Gastroesophageal sphincter (tissue), 3 donors: ENCODE results near the gene SMPD3.

ENCODE experiments used
- CTCF ChIP-seq, 4 experiments: fragments of 200-600 bp in 2 of 4; fragments of 450-650 bp in 2 of 4; sonication (generic) in 1 of 4; IDR thresholded peaks; one replicate each; pipeline ENCODE4 v1.5.1; 2017 to 2019; ENCODE audit warnings: antibody characterized with exemption in 4 of 4, mild to moderate bottlenecking in 2 of 4, moderate library complexity in 2 of 4
- EP300 ChIP-seq: sonication (generic); formaldehyde crosslinking; IDR thresholded peaks from one replicate; pipeline ENCODE4 v1.6.1; 2017; ENCODE audit warnings: antibody characterized with exemption, mild to moderate bottlenecking
- POLR2A ChIP-seq, 2 donors: fragments of 450-650 bp; IDR thresholded peaks; one replicate each; pipeline ENCODE4 v1.6.1; 2017; ENCODE audit warnings: antibody characterized with exemption in 2 of 2, mild to moderate bottlenecking in 2 of 2, moderate library complexity in 1 of 2
- POLR2AphosphoS5 ChIP-seq: sonication (generic); formaldehyde crosslinking; IDR thresholded peaks from one replicate; pipeline ENCODE4 v1.6.1; 2017; ENCODE audit warnings: antibody characterized with exemption

GRCh38 chr16:68365167-68365817, 83.0 kb downstream of the SMPD3 start:
- no peak for TF ChIP-seq POLR2A (IDR thresholded peaks at IDR 0.05)
- no peak for TF ChIP-seq CTCF (IDR thresholded peaks at IDR 0.05)
- no peak for TF ChIP-seq POLR2AphosphoS5
- TF ChIP-seq EP300: no peak
